Measurements from ENCODE around the gene AHCYL1.
A peak's percentile ranks its signal among the peaks of the same experiment; 100 is the strongest.

Gene AHCYL1

GRCh38 chr1:109977225-109977624 is 7.3 kb upstream of the AHCYL1 start:
- DNase-seq, result no peak

GRCh38 chr1:109977657-109978378 is 6.7 kb upstream of the AHCYL1 start:
- no peak for DNase-seq

GRCh38 chr1:109978761-109979488 is 5.6 kb upstream of the AHCYL1 start:
- no peak for DNase-seq

GRCh38 chr1:109979489-109980091 is 5.0 kb upstream of the AHCYL1 start:
- peak; percentile 31 for DNase-seq

- DNase-seq, result no peak
These were observed 4.1 kb upstream of the AHCYL1 start for GRCh38 chr1:109980324-109981003.

- DNase-seq, result no peak
These were observed 3.6 kb upstream of the AHCYL1 start for GRCh38 chr1:109981004-109981335.

- DNase-seq, result peak; percentile 40
These were observed 980 bp upstream of the AHCYL1 start for GRCh38 chr1:109983380-109984189.

GRCh38 chr1:109984190-109984455 is 442 bp upstream of the AHCYL1 start:
- peak; percentile 86 for DNase-seq

- DNase-seq, result no peak
These were observed 885 bp downstream of the AHCYL1 start for GRCh38 chr1:109985247-109986053.

GRCh38 chr1:109986054-109986444 is 1.5 kb downstream of the AHCYL1 start:
- DNase-seq, result no peak

- DNase-seq, result no peak
These were observed 3.9 kb downstream of the AHCYL1 start for GRCh38 chr1:109988349-109988914.

GRCh38 chr1:109989506-109990301 is 5.1 kb downstream of the AHCYL1 start:
- DNase-seq, result peak; percentile 43

GRCh38 chr1:109990302-109990653 is 5.7 kb downstream of the AHCYL1 start:
- no peak for DNase-seq

GRCh38 chr1:109991400-109991925 is 6.9 kb downstream of the AHCYL1 start:
- DNase-seq, result no peak

- no peak for DNase-seq
These were observed 9.3 kb downstream of the AHCYL1 start for GRCh38 chr1:109993885-109994284.

- DNase-seq, result no peak
These were observed 10.1 kb downstream of the AHCYL1 start for GRCh38 chr1:109994654-109995053.

- DNase-seq, result no peak
These were observed 11.0 kb downstream of the AHCYL1 start for GRCh38 chr1:109995536-109995935.

GRCh38 chr1:109996476-109996875 is 11.9 kb downstream of the AHCYL1 start:
- peak; percentile 55 for DNase-seq

- no peak for DNase-seq
These were observed 12.8 kb downstream of the AHCYL1 start for GRCh38 chr1:109997204-109997866.

GRCh38 chr1:109997867-109998229 is 13.3 kb downstream of the AHCYL1 start:
- DNase-seq, result no peak

Data from fibroblast of skin of right quadriceps (primary cell).